Iris pigment epithelial cell (primary cell): ENCODE measurements around the gene LRRC3.

Experiments used
- DNase-seq: peaks from one replicate; pipeline ENCODE4 v3.0.0-alpha.2; 2011; ENCODE audit warnings: low read depth

LRRC3 gene

GRCh38 chr21:44458971-44459711 lies 3.8 kb downstream of the LRRC3 start:
- no peak for DNase-seq

GRCh38 chr21:44459712-44460440 lies 4.6 kb downstream of the LRRC3 start:
- no peak for DNase-seq

- no peak for DNase-seq
Measured at GRCh38 chr21:44460441-44460755, 5.1 kb downstream of the LRRC3 start.

GRCh38 chr21:44461005-44461404 lies 5.7 kb downstream of the LRRC3 start:
- DNase-seq, result no peak

GRCh38 chr21:44461464-44462001 lies 6.2 kb downstream of the LRRC3 start:
- DNase-seq, result no peak

GRCh38 chr21:44462086-44462833 lies 7.0 kb downstream of the LRRC3 start:
- DNase-seq, result no peak

- DNase-seq, result no peak
Measured at GRCh38 chr21:44462834-44463200, 7.5 kb downstream of the LRRC3 start.

GRCh38 chr21:44463724-44464123 lies 8.4 kb downstream of the LRRC3 start:
- DNase-seq, result no peak

GRCh38 chr21:44464351-44464750 lies 9.0 kb downstream of the LRRC3 start:
- no peak for DNase-seq

- no peak for DNase-seq
Measured at GRCh38 chr21:44466351-44466954, 11.1 kb downstream of the LRRC3 start.

GRCh38 chr21:44466996-44467858 lies 11.9 kb downstream of the LRRC3 start:
- no peak for DNase-seq

- DNase-seq, result no peak
Measured at GRCh38 chr21:44467859-44468195, 12.5 kb downstream of the LRRC3 start.

- DNase-seq, result no peak
Measured at GRCh38 chr21:44471341-44471740, 16.0 kb downstream of the LRRC3 start.

GRCh38 chr21:44471996-44472395 lies 16.7 kb downstream of the LRRC3 start:
- no peak for DNase-seq

GRCh38 chr21:44473915-44474555 lies 18.7 kb downstream of the LRRC3 start:
- no peak for DNase-seq

- DNase-seq, result no peak
Measured at GRCh38 chr21:44475266-44475845, 20.0 kb downstream of the LRRC3 start.

- DNase-seq, result no peak
Measured at GRCh38 chr21:44477131-44477530, 21.8 kb downstream of the LRRC3 start.

GRCh38 chr21:44477712-44478111 lies 22.4 kb downstream of the LRRC3 start:
- DNase-seq, result no peak

GRCh38 chr21:44478124-44478800 lies 23.0 kb downstream of the LRRC3 start:
- DNase-seq, result no peak

- DNase-seq, result no peak
Measured at GRCh38 chr21:44478801-44479167, 23.5 kb downstream of the LRRC3 start.
